HG02885 (cell line): ENCODE results near the gene ANGPTL2.

ENCODE experiments used
- ATAC-seq: cut with Tn5 transposase; IDR thresholded peaks from one replicate; pipeline ENCODE4 v1.9.1; 2021; ENCODE audit warnings: mild to moderate bottlenecking; ENCODE audit not compliant: unreplicated experiment, poor library complexity

Gene ANGPTL2

DNA sequence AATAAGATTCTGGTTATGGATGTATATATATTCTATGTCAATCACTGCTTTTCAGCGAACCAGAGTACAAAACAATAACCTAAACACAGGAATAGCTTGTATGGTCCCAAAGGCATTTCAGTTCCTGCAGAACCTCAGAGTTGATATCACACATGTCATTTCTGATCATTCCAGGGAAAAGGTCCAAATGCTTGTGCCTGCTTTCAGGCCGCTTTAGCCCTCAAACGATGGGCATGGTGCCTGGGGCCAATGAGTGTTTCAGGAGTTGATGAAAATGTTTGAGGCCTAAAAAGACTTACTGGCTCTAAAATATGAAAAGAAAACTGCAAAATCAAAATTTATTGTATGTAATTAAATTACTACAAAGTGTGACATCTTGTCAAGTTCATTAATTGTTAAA is 22.8 kb downstream of the ANGPTL2 start:
- no peak for ATAC-seq

DNA sequence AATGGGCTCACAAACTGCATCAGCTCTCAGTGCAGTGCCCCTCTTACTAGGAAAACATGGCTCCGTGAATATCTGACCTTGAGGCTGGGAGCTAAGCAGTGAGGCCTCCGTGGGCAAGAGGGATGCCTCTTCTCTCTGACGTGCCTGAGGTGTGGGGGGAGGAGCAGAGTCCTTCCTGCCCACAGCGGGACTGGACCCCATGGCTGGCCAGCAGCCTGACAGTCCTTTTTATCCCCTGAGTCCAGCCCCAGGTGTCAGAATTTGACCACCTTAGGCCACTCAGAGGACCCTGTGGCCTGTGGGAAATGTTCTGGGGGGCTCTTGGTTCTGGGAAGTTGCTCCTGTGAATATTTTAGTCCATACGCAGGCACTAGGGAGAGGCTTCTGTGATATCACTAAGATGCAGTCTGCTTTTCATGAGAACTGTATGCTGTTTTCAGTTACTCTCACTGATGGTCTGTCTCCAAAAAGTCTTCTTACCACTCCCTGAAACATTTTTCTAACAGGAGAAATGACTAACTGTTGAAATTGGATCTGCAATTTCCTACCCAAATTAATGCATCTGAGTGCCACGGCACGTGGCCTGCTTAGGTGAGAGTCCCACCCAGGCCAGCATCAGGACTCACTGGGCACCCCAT is 23.4 kb downstream of the ANGPTL2 start:
- no peak for ATAC-seq

DNA sequence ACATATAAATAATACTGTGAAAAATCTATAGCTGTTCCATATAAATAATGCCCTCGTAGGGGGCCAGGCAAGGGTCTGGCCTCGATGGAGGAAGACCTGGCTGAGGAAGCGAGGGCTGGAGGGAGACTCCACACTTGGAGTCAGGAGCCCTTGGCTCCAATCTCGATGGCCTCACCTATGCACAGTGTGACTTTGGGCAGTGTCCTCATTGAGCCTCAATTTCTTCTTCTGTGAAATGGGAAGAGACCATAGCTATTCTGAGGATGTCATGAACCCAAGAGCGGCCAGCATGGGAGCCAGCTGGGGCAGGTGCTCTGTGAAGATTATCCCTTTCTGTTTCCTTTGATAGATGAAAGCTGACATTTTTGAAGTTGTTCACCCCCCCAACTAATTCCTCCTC is 24.8 kb downstream of the ANGPTL2 start:
- no peak for ATAC-seq

DNA sequence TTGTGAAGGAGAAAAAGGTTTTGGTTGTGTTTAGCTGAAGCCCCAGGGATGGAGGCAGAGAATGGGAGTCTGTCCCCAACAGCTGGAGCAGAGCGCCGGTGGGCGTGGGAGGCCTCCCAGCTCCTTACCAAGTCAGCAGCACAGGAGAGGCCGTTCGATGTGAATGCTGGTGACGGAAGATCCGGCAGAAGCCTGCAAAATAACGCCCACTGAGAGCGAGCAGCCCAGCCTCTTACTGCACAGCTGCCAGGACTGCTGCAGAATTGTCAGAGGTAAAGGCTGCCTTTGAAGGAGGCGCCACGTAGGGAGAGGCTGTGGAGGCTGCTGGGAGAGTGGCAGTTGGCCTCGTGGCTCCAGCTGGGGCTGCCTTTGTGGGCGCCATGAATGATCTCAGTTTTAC is 26.2 kb downstream of the ANGPTL2 start:
- ATAC-seq = no peak

DNA sequence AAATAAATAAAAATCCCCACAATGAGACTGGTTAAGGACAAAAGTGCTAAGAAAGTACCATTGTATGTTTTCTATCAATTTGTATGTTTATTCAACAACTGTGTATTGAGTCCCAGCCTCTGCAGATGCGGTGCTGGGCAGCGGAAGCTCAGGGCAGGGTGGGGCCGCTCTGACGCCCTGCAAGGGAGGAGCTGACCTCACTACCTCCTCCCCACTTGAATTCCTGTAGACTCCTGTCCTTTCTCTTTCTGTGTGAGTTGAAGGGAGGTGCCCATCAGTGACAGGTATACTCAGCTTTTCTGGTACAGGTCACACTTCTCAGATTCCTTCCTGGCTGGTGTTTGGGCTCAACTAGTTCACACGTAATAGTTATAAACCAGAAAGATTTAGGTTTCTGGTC is 27.0 kb downstream of the ANGPTL2 start:
- ATAC-seq = no peak

DNA sequence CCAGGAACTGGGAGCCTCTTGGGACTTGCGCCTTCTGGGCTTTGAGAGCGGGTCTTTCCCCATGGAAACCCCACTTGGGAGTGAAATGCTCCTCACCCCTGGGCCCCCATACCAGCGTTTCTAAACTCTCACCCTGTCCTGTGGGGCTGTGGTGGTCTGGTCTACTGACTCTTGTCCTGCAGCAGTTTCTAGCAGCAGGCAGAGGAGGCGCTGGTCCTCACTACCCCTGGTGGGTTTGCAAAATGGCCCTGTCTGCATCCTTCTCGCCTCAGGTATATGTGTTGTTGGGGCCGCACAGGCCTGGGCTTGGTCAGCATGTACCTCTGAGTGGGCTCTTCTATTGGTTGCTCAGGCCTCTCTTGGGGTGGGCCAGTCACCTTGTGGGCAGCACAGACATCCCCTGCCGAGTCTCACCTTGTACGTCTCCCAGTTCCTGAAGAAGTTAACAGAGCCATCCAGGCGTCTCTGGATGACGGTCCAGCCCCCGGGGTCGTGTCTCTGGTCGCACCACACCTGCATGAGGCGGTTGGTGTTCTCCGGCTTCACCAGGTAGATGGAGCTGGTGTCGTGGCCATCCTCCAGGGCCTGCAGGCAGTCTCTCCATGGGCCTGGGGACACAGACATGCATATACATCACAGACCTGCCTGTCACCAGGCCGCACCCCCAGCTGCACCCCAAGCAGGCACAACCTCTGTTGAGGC is 29.0 kb downstream of the ANGPTL2 start:
- ATAC-seq = no peak

DNA sequence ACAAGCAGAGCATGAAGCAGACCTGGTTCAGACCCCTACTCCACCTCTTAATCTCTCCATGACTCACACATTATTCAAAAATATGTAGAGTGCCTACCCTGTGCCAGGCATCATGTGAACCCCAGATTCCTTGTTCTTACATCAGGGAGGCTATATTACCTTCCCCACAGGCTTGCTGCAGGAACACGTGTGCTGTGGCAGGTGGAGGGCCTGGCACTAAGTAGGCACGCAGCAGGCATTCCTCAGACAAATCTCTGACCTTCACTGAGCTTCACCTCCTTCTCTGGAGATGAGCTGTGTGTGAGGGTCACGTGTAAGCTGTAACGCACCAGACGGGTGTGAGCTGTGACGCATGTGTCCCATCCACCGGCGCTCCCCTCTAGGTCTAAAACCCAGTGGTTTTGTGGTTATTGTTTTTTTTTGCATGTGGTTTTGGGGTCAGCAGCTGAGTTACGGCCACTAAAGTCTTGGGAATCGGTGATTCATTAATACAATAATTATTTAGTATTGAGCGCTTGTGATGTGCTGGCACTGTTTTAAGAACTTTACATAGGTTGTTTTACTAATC is 30.3 kb downstream of the ANGPTL2 start:
- no peak for ATAC-seq

DNA sequence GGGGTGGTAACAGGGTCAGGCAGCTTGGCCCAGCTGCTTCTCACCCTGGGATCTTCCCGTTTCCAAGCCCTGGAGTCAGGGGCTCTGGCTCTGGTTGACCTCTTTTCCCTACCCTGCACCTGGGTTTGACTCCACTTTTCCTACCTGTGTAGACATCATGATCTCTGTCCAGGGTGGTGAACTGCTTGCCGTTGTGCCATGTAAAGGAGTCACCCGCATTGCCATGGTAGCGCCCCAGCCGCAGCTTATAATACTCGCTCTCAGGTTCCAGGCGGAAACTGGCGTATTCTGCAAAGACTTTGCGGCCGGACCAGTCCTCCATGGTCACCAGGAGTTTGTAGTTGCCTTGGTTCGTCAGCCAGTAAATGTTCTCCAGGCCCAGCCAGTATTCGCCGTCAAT is 30.9 kb downstream of the ANGPTL2 start:
- ATAC-seq = no peak

DNA sequence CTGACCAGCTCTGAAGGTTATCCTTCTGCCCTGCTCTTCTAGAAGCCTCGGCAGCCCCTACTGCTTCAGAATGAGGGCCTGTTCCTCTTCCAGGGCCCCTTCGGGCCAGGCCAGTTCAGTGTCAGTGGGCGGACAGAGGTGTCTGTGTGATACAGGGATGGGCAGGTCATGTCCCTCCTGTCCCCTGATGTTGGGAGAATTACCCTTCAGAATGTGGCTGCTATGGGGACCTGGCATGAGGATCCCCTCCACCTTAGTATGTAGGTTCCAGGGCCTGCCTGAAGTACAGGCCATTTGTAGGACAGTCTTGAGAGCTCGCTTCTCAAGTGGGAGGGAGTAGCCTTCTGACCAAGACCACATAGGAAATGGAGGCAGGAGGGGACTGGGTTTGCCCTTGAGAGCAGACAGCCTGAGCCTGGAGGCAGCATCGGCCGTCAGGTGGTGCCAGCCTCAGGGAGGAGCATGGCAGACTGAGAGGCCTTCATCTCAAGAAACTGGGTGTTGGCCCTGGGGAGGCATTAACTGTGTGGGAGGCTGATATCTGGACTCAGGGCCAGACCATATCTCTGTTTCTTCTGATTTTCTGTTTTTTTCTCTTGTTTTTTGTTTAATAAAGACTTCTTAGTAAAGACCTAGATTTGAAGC is 32.0 kb downstream of the ANGPTL2 start:
- no peak for ATAC-seq

DNA sequence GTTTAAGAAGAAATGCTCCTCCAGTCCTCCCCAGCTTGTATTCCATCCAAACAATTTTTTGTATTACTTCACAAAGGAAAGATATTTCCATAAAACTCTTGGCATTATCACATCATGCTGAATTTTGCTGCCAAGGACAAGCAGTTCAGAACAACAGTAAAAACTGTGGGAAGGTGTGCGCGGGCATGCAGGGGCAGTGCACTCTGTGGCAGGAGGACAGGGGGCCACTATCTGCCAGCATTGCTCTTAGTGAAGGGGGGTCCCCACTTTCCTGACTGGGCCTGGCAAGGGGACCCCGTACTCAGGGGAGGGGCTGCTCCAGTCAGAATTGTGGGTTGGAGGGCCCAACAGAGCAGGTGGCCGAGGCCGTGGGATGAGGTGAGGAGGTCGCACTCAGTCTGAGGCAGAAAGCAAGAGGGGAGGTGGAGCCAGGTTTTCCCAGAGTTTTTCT is 32.8 kb downstream of the ANGPTL2 start:
- ATAC-seq = no peak

DNA sequence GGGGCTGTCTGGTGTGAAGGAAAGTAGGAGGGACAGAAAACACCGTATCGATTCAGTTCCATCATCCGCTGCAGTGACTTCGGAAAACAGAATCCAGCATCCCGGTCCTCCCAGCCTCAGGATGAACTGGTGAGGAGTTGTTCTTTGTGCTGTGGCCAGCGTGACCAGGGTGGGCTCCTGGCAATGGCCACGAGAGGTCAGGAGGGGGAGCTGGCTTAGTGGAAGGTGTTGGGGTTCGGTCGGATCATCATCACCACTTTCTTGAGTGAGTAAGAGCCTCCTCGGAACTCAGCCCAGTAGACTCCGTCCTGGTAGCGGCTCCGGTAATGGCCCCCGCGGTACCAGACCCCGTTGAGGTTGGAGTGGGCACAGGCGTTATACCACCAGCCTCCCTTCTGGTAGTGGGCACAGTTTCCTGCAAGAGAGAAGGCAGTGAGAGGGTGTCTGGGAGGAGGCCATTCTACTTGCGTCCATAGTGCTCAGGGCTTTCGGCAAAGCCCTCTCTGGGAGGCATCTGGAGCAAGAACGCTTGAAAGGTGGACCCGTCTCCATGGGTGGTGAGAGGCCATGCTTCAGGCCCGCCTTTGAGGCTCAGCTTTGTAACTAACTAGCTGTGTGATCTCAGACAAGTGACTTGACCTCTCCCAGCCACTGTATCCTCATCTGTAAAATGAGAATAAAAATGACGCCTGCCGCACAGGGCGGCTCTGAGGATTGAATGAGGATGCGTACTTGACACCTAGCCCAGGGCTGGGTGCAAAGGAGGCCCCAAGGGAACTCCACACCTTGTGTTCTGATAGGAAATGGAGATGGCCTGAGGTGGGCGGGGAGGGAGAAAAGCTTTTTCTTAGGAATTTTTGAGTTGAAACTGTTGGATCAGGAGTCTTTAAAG is 33.5 kb downstream of the ANGPTL2 start:
- no peak for ATAC-seq

DNA sequence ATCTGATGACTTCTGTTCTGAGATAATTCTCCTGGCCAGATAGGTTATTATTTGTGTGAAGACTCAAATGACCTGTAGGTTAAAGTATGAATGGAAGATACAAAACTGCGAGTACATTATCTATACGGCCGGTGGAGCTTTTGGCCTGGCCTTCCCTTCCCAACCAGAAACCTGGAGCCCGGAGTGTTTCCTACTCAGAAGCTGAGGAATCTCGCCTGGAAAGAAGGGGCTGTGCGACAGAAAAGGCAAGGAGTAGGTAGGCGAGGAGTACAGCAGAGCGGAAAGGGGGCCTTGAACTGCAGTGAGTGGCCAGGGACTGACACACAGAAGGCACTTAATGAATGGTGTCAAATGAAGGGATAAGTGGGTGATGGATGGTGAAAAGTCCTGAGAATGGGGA is 34.6 kb downstream of the ANGPTL2 start:
- ATAC-seq = no peak

DNA sequence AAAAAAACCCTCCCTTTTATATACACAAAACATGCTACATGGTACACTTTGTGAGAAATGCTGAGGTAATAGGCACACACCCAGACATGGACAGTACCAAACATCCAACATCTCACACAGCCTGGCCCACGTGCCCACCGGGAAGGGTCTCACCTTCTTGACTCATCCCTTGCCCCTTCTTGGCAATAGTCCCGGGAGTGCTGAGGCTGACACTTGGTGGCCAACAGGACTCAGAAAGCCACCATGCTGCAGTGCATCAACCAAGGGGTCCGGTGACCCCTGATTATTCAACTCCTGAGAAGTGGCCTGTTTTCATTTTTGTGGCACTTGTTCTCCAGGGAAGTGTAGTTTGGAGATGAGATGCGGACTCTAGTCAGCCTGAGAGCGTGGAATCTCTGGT is 35.0 kb downstream of the ANGPTL2 start:
- ATAC-seq = no peak

DNA sequence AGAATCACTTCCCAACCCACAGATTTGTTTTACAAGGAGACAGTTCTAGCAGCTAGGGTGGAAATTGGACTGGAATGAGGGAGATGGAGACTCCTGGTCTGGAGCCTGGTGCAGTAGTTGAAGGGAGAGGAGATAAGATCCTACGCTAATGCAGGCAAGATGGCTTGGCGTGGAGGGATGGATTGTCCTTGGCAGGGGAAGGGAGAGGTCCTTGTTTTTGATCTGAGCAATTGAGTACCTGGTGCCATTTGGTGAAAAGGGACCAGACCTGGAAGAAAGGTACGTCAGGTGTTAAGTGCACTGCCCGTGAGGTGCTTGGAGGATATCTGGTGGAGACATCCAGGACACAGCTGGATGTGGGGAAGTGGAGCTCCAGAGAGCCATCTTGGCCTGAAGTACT is 35.7 kb downstream of the ANGPTL2 start:
- no peak for ATAC-seq

DNA sequence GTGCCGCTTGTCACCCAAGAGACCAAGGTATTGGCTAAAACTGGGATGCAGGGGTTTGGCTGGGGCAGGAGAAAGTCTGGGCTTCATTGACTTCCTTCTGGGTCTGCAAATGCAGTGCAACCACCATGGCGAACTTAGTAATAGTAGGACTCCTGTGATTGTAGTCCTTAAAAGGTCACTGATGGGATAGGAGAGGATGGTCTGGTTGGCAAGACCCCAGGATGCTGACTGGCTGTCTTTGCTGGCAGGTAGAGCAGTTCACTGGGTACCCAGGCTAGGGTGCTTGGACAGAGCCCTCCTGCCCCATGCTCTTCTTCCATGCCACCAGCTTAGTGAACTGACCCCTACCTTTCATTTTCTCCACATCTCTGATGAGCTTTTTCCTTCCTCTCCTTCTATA is 37.2 kb downstream of the ANGPTL2 start:
- no peak for ATAC-seq

DNA sequence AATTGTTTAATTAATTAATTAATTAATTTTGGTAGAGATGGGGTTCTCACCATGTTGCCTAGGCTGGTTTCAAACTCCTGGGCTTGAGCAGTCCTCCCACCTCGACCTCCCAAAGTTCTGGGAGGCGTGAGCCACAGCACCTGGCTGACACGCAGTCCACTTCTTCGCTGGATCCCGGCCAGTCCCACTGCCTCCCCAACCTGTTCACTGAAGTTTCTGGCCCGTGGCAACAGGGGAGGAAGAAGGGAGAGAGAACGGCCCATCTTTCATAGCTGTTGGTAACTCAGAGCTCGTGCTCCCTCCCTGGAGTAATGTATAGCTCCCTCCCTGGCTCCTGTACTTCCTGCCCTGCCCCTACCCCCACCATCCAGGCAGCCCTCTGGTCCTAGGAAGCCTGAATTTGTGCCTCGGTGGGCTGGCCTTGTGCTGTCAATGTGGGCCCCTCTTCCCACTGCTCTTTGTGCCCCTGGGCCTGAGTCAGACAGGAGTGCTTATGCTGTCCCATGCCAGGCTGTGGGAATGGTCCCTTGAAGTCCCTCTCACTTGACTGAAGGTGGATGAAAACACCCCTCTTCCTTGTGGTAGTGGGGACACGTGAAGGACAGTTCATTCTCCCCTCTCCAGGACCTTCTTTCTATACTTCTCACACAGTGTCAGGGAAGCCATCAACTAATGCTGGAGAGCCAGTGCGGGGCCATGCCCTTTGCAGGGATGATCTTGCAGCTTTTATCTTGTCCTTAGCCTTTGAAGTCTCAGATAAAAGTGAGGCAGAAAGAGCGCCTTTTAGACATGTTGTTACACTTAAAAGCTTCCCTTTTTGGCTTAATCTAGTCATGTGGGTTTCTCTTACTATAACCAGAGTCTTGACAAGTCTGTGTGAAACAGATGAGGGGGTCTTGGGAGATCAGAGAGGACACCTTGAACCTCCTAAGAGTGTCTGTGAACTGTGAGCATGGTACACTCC is 38.1 kb downstream of the ANGPTL2 start:
- ATAC-seq = no peak

DNA sequence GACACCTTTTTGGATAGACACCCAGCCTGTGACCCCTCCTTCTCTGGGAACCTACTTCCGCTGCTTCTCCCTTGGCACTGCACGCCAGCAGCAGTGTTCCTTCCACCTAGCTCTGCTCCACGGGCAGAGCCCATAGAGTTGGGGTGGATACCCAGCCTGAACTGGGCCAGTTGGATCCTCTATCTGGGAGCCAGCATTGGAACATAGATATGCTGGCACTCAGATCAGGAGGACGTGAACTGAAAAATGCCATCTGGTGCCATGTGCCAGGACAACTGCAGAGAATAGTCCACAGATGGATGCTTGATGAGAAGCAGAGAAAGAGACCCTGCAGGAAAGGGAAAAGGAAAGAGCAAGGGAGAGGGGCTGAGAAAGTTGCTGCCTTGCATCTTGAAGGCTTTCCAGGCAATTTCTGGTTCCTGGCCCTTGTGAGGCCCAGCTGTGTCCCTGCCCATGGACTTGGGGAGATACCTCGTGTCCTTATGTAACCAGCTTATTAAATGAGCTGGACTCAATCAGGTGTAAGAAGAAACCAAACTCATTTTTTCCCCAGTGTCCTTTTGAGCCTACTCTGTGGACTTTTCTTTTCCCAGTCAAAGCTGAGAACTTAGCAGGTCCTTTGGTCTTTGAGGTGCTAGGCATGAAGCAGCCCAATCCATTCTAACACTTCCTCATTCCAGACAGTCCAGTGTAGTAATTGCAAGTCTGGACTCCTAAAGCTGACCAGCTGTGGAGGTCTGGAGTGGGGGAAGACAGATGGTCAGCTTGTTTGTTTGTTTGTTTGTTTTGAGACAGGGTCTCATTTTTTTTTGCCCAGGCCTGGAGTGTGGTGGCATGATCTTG is 39.1 kb downstream of the ANGPTL2 start:
- no peak for ATAC-seq
